Measurements from ENCODE around the gene TNRC6C. TPM values are rescaled to one million over a fixed set of nuclear protein-coding genes. Genes with fewer than 3 reads are reported as not detected.

The TNRC6C gene
- total and polyA plus RNA-seq, 2 experiments from 2014 or later, result 10.1 to 16.6 TPM

DNA sequence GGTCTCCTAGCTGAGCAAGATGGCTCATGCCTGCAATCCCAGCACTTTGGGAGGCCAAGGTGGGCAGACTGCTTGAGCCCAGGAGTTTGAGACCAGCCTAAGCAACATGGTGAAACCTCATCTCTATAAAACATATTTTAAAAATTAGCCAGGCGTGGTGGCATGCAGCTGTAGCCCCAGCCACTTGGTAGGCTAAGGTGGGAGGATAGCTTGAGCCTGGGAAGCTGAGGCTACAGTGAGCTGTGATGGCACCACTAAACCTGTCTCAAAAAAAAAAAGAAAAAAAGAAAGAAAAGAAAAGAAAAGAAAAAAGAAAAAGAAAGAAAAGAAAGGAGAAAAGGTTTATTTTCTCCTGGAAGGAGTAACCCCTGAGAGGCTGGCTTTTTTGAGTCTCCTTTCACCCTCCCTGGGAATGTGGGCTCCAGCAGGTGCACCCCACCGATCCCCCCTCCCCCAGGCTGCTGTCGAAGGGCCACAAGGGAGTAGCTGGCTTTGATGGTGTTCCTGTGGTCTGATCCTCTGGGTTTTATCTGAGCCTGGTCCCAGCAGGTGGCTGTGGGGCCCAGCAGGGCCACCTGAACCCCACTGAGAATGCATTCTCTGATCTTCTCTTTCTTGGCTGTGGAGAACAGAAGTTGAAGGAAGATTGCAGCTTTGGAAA is 29.9 kb upstream of the TNRC6C start:
- Histone ChIP-seq H4K20me1 (replicated peaks; ENCODE audit: insufficient read depth) (no peaks in the 10 kb centered on the region), H3K36me3 (ENCODE audit: insufficient read depth) (no peaks in the 10 kb centered on the region), H3K79me2 (replicated peaks; ENCODE audit: insufficient read depth) (no peaks in the 10 kb centered on the region), H3F3A (replicated peaks; ENCODE audit: low read depth) (peaks cover 6% of the 10 kb centered on the region; the same call in 1 of the 2 replicates), H3K9me2 (ENCODE audit: insufficient read depth) (0 out of 2 replicates have a peak, but pooled peaks cover 4% of the 10 kb centered on the region), H3K27ac (ENCODE audit: low read depth) (no peak overlapping the region), H3K27me3 (ENCODE audit: insufficient read depth) (peaks cover 3% of the 10 kb centered on the region; the same call in 1 of the 2 replicates), H3K4me2 (no peak overlapping the region; the same call in 1 of the 2 replicates), H3K4me3 (no peak overlapping the region), H2AFZ (peak overlapping the region; percentile 69; the same call in 1 of the 2 replicates), H3K4me1 (ENCODE audit: insufficient read depth) (peaks cover 52% of the 10 kb centered on the region)
- peaks cover 39% of the 10 kb centered on the region for H3K27me3 Mint-ChIP-seq (ENCODE audit: insufficient read depth, low read depth, poor library complexity)
- TF ChIP-seq, protein P1, sequence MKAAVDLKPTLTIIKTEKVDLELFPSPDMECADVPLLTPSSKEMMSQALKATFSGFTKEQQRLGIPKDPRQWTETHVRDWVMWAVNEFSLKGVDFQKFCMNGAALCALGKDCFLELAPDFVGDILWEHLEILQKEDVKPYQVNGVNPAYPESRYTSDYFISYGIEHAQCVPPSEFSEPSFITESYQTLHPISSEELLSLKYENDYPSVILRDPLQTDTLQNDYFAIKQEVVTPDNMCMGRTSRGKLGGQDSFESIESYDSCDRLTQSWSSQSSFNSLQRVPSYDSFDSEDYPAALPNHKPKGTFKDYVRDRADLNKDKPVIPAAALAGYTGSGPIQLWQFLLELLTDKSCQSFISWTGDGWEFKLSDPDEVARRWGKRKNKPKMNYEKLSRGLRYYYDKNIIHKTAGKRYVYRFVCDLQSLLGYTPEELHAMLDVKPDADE (IDR thresholded peaks at IDR 0.05), result no peak
- TF ChIP-seq, protein P2, sequence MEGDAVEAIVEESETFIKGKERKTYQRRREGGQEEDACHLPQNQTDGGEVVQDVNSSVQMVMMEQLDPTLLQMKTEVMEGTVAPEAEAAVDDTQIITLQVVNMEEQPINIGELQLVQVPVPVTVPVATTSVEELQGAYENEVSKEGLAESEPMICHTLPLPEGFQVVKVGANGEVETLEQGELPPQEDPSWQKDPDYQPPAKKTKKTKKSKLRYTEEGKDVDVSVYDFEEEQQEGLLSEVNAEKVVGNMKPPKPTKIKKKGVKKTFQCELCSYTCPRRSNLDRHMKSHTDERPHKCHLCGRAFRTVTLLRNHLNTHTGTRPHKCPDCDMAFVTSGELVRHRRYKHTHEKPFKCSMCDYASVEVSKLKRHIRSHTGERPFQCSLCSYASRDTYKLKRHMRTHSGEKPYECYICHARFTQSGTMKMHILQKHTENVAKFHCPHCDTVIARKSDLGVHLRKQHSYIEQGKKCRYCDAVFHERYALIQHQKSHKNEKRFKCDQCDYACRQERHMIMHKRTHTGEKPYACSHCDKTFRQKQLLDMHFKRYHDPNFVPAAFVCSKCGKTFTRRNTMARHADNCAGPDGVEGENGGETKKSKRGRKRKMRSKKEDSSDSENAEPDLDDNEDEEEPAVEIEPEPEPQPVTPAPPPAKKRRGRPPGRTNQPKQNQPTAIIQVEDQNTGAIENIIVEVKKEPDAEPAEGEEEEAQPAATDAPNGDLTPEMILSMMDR (conservative IDR thresholded peaks at IDR 0.05; ENCODE audit: low read depth in 2 of 2), result no peak
- TF ChIP-seq EZH2 (IDR thresholded peaks at IDR 0.05; ENCODE audit: low read depth, unreplicated experiment) (no peak), NANOG (IDR thresholded peaks at IDR 0.05; ENCODE audit: borderline replicate concordance) (no peak), ZNF114 (CRISPR knock-in tag; IDR thresholded peaks at IDR 0.05) (no peak), EZH2phosphoT487 (IDR thresholded peaks at IDR 0.05; ENCODE audit: unreplicated experiment) (no peak), JUNB (IDR thresholded peaks at IDR 0.05; ENCODE audit: unreplicated experiment) (no peak)
- no peak overlapping the region for H3K4me3 Mint-ChIP-seq
- ATAC-seq, result peak; percentile 9; the same call in 2 of the 3 replicates
- peaks cover 4% of the 10 kb centered on the region; the same call in 2 of the 3 replicates for H3K36me3 Mint-ChIP-seq (ENCODE audit: low read depth)
- H3K4me1 Mint-ChIP-seq, result peaks cover 66% of the 10 kb centered on the region
- H3K9me3 Mint-ChIP-seq, result no peaks in the 10 kb centered on the region
- no peak for DNase-seq (ENCODE audit: low spot score)
- H3K27ac Mint-ChIP-seq, result no peak overlapping the region

DNA sequence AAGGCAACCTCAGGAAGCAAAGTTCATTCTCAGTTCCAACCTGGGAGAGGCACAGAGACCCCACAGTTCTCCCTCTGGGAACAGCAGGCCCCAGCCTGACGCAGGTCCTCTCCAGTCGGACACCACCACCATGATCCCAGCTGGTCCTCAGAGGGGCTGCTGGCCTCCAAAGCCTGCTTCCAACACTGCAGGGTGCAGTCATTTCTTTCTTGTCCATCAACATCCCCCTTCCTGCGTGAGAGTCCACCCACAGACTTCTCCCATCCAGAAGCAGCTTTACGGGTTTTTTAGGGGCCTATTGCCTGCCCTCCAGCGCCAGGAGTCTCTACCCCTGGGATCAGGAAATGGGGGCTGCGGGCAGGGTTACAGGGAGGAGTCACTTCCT is 29.3 kb upstream of the TNRC6C start:
- peaks cover 37% of the 10 kb centered on the region for H3K27me3 Mint-ChIP-seq (ENCODE audit: insufficient read depth, low read depth, poor library complexity)
- Histone ChIP-seq H3K4me2 (no peak overlapping the region; the same call in 1 of the 2 replicates), H3K9me2 (ENCODE audit: insufficient read depth) (0 out of 2 replicates have a peak, but pooled peaks cover 4% of the 10 kb centered on the region), H3K36me3 (ENCODE audit: insufficient read depth) (no peaks in the 10 kb centered on the region), H3K4me3 (no peak overlapping the region), H3K79me2 (replicated peaks; ENCODE audit: insufficient read depth) (no peaks in the 10 kb centered on the region), H3F3A (replicated peaks; ENCODE audit: low read depth) (peaks cover 6% of the 10 kb centered on the region; the same call in 1 of the 2 replicates), H3K4me1 (ENCODE audit: insufficient read depth) (peaks cover 49% of the 10 kb centered on the region), H2AFZ (no peak overlapping the region), H3K27ac (ENCODE audit: low read depth) (no peak overlapping the region), H3K27me3 (ENCODE audit: insufficient read depth) (no peaks in the 10 kb centered on the region), H4K20me1 (replicated peaks; ENCODE audit: insufficient read depth) (no peaks in the 10 kb centered on the region)
- ATAC-seq (no peak), DNase-seq (ENCODE audit: low spot score) (no peak)
- H3K27ac Mint-ChIP-seq, result no peak overlapping the region
- no peaks in the 10 kb centered on the region for H3K9me3 Mint-ChIP-seq
- H3K4me3 Mint-ChIP-seq, result no peak overlapping the region
- H3K4me1 Mint-ChIP-seq, result peaks cover 66% of the 10 kb centered on the region
- H3K36me3 Mint-ChIP-seq (ENCODE audit: low read depth), result peaks cover 4% of the 10 kb centered on the region; the same call in 2 of the 3 replicates
- no peak for TF ChIP-seq ZNF331 (CRISPR knock-in tag; IDR thresholded peaks at IDR 0.05; ENCODE audit: low read depth)
- TF ChIP-seq, protein P2 (conservative IDR thresholded peaks at IDR 0.05; ENCODE audit: low read depth in 2 of 2), result no peak
- TF ChIP-seq CREB1 (CRISPR knock-in tag; IDR thresholded peaks at IDR 0.05; ENCODE audit: low read depth), result no peak

Measured in GM23338 (cell line).